Activated CD8-positive, alpha-beta memory T cell treated with anti-CD3 and anti-CD28 coated beads, Interleukin-2, amount 50 U/mL, for 4 hours (primary cell): ENCODE data around the gene SLC9A3.

ENCODE experiments used
- DNase-seq: peaks from one replicate; pipeline ENCODE4 v3.0.0-alpha.2; 2020

Gene SLC9A3

GRCh38 chr5:538271-538771 is 14.1 kb upstream of the SLC9A3 start:
- DNase-seq = no peak

- DNase-seq = no peak
Observed at GRCh38 chr5:537621-538071, 13.4 kb upstream of the SLC9A3 start.

GRCh38 chr5:537098-537497 is 12.8 kb upstream of the SLC9A3 start:
- no peak for DNase-seq

GRCh38 chr5:535846-536698 is 11.8 kb upstream of the SLC9A3 start:
- no peak for DNase-seq

- no peak for DNase-seq
Observed at GRCh38 chr5:534743-535671, 10.8 kb upstream of the SLC9A3 start.

- DNase-seq = no peak
Observed at GRCh38 chr5:533955-534742, 9.9 kb upstream of the SLC9A3 start.

- DNase-seq = no peak
Observed at GRCh38 chr5:533243-533954, 9.2 kb upstream of the SLC9A3 start.

GRCh38 chr5:532521-533242 is 8.4 kb upstream of the SLC9A3 start:
- no peak for DNase-seq

- no peak for DNase-seq
Observed at GRCh38 chr5:531749-532315, 7.6 kb upstream of the SLC9A3 start.

- no peak for DNase-seq
Observed at GRCh38 chr5:531101-531748, 7.0 kb upstream of the SLC9A3 start.

GRCh38 chr5:530001-530955 is 6.0 kb upstream of the SLC9A3 start:
- DNase-seq = no peak

GRCh38 chr5:528629-529511 is 4.6 kb upstream of the SLC9A3 start:
- DNase-seq = no peak

- DNase-seq = no peak
Observed at GRCh38 chr5:527646-528628, 3.7 kb upstream of the SLC9A3 start.

GRCh38 chr5:526456-527088 is 2.3 kb upstream of the SLC9A3 start:
- DNase-seq = no peak

- no peak for DNase-seq
Observed at GRCh38 chr5:525916-526315, 1.7 kb upstream of the SLC9A3 start.
